NCI-H2107 (cell line): ENCODE results near the gene ZMIZ2.
"Not testable (repeated sequence)": the region's sequence is repeated elsewhere in the genome, so short reads cannot be mapped to it uniquely, and the experiment has no call there.

Source experiments
- DNase-seq: peaks from one replicate; lab custom pipeline; 2025; lab: John Stamatoyannopoulos, UW

ZMIZ2 gene

GRCh38 chr7:44727158-44727936, 21.3 kb upstream of the ZMIZ2 start:
- DNase-seq, result no peak

GRCh38 chr7:44727937-44728262, 20.7 kb upstream of the ZMIZ2 start:
- no peak for DNase-seq

- DNase-seq, result no peak
Observed at GRCh38 chr7:44729949-44730590, 18.6 kb upstream of the ZMIZ2 start.

- DNase-seq, result not testable (repeated sequence)
Observed at GRCh38 chr7:44732971-44733370, 15.7 kb upstream of the ZMIZ2 start.

GRCh38 chr7:44733708-44734481, 14.8 kb upstream of the ZMIZ2 start:
- DNase-seq, result no peak

- no peak for DNase-seq
Observed at GRCh38 chr7:44735403-44736165, 13.1 kb upstream of the ZMIZ2 start.

GRCh38 chr7:44736896-44737295, 11.8 kb upstream of the ZMIZ2 start:
- no peak for DNase-seq

GRCh38 chr7:44738051-44738723, 10.5 kb upstream of the ZMIZ2 start:
- DNase-seq, result no peak

GRCh38 chr7:44738876-44739665, 9.6 kb upstream of the ZMIZ2 start:
- no peak for DNase-seq

GRCh38 chr7:44740055-44740454, 8.6 kb upstream of the ZMIZ2 start:
- DNase-seq, result no peak

- DNase-seq, result no peak
Observed at GRCh38 chr7:44743750-44744149, 4.9 kb upstream of the ZMIZ2 start.

- DNase-seq, result no peak
Observed at GRCh38 chr7:44748948-44749731, 493 bp downstream of the ZMIZ2 start.

GRCh38 chr7:44749992-44750391, 1.3 kb downstream of the ZMIZ2 start:
- no peak for DNase-seq

- no peak for DNase-seq
Observed at GRCh38 chr7:44750424-44750823, 1.8 kb downstream of the ZMIZ2 start.

- no peak for DNase-seq
Observed at GRCh38 chr7:44750921-44751571, 2.4 kb downstream of the ZMIZ2 start.

GRCh38 chr7:44752822-44753221, 4.2 kb downstream of the ZMIZ2 start:
- DNase-seq, result no peak

- DNase-seq, result no peak
Observed at GRCh38 chr7:44754802-44755697, 6.4 kb downstream of the ZMIZ2 start.
